ENCODE results near the gene CLCNKB.

The CLCNKB gene

GRCh38 chr1:16094453-16095158 is 51.0 kb downstream of the CLCNKB start:
- no peak for DNase-seq (ENCODE audit: low read depth, low spot score)

GRCh38 chr1:16095447-16095846 is 51.9 kb downstream of the CLCNKB start:
- no peak for DNase-seq (ENCODE audit: low read depth, low spot score)

GRCh38 chr1:16099412-16099811 is 55.8 kb downstream of the CLCNKB start:
- no peak for DNase-seq (ENCODE audit: low read depth, low spot score)

GRCh38 chr1:16101623-16102022 is 58.0 kb downstream of the CLCNKB start:
- DNase-seq (ENCODE audit: low read depth, low spot score): no peak

Measured in iPS DF 19.7 (cell line).